ENCODE results near the gene OXCT2. TPM values are rescaled to one million over a fixed set of nuclear protein-coding genes. Genes with fewer than 3 reads are reported as not detected.

OXCT2 gene
- polyA plus RNA-seq, 1 donor (not counting 4 experiments of a cell fraction or from before 2014, with no cell fraction given), result not detected

DNA sequence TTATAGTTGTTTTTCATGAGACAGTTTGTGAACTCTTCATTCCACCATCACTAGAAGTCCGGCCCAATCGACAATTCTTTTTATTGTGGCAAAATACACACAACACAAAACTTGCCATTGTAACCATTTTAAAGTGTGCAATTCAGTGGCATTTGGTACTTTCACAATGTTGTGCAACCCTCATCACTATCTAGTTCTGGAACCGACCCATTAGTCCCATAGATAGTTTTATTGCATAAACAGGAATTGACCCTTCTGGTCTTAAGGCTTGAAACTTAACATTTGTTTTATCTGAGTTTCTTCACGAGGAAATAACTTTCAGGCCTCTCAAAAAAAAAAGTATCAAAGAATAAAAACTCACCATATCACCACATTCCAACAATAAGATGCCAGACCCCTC, 41.3 kb downstream of the OXCT2 start:
- H2AFZ ChIP-seq (ENCODE audit: control insufficient read depth, low read length), result no peak overlapping the region
- no peaks in the 10 kb centered on the region for H4K20me1 ChIP-seq (ENCODE audit: control insufficient read depth, extremely low read depth, insufficient read depth, low read length)
- H3K4me2 ChIP-seq (ENCODE audit: control insufficient read depth, extremely low read depth, insufficient read depth, low read depth, low read length), result no peak overlapping the region
- no peak overlapping the region for H3K9ac ChIP-seq (ENCODE audit: control insufficient read depth, extremely low read depth, insufficient read depth, low read length)
- no peaks in the 10 kb centered on the region for H3K9me3 ChIP-seq (ENCODE audit: control insufficient read depth, low read depth, low read length)
- no peaks in the 10 kb centered on the region for H3K9me1 ChIP-seq (ENCODE audit: control insufficient read depth, extremely low read depth, insufficient read depth, low read length)
- FAIRE-seq (no peak), DNase-seq (ENCODE audit: low read depth, low spot score) (no peak)
- H3K27ac ChIP-seq (ENCODE audit: control insufficient read depth, insufficient read depth, low read length), result no peak overlapping the region
- no peak for TF ChIP-seq EZH2 (IDR thresholded peaks at IDR 0.05; ENCODE audit: low read length)
- TF ChIP-seq, protein P1, sequence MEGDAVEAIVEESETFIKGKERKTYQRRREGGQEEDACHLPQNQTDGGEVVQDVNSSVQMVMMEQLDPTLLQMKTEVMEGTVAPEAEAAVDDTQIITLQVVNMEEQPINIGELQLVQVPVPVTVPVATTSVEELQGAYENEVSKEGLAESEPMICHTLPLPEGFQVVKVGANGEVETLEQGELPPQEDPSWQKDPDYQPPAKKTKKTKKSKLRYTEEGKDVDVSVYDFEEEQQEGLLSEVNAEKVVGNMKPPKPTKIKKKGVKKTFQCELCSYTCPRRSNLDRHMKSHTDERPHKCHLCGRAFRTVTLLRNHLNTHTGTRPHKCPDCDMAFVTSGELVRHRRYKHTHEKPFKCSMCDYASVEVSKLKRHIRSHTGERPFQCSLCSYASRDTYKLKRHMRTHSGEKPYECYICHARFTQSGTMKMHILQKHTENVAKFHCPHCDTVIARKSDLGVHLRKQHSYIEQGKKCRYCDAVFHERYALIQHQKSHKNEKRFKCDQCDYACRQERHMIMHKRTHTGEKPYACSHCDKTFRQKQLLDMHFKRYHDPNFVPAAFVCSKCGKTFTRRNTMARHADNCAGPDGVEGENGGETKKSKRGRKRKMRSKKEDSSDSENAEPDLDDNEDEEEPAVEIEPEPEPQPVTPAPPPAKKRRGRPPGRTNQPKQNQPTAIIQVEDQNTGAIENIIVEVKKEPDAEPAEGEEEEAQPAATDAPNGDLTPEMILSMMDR (optimal IDR thresholded peaks at IDR 0.05 in 1 of 3, IDR thresholded peaks at IDR 0.05 in 1 of 3, conservative IDR thresholded peaks at IDR 0.05 in 1 of 3; ENCODE audit: extremely low read depth in 1 of 3, insufficient read depth in 2 of 3, low read length in 3 of 3), result no peak
- H3K4me3 ChIP-seq (ENCODE audit: control insufficient read depth in 2 of 3, extremely low read depth in 1 of 3, insufficient read depth in 2 of 3, low read depth in 1 of 3, low read length in 3 of 3), result no peak overlapping the region
- peaks cover 25% of the 10 kb centered on the region for H3K27me3 ChIP-seq (ENCODE audit: control insufficient read depth, extremely low read depth, insufficient read depth, low read length)
- no peaks in the 10 kb centered on the region for H3K4me1 ChIP-seq (ENCODE audit: control insufficient read depth, extremely low read depth, insufficient read depth, low read length)
- H3K36me3 ChIP-seq (ENCODE audit: control insufficient read depth in 2 of 2, extremely low read depth in 1 of 2, insufficient read depth in 2 of 2, low read length in 2 of 2), result no peaks in the 10 kb centered on the region
- dilution Hi-C loops (cut with MboI; ENCODE audit: extremely low pct_ligation_motif_present, low sequenced_read_pairs), result no loop called here
- no peaks in the 10 kb centered on the region for H3K79me2 ChIP-seq (ENCODE audit: control insufficient read depth, insufficient read depth, low read length)

DNA sequence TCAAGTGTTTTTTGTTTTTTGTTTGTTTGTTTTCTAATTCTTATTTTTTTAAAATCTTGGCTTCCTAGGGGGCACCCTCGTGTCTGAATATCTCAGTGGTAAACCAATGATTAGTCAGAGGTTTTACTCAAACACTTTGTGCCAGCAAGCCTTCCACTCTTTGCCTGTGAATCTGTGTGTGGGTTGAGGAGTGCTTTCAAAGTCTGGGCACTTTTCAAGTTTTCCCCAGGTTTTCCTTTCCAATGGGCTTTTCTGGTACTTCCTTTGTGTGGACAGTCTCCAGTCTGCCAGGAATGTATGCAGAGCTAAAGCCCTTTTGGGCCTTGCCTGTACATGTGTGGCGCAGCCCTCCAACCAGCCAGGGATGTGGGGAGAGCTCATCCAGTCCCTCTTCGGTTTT, 42.1 kb downstream of the OXCT2 start:
- Histone ChIP-seq H3K9me3 (ENCODE audit: control insufficient read depth, low read depth, low read length) (no peaks in the 10 kb centered on the region), H3K36me3 (ENCODE audit: control insufficient read depth in 2 of 2, extremely low read depth in 1 of 2, insufficient read depth in 2 of 2, low read length in 2 of 2) (no peaks in the 10 kb centered on the region), H3K4me1 (ENCODE audit: control insufficient read depth, extremely low read depth, insufficient read depth, low read length) (no peaks in the 10 kb centered on the region), H3K27ac (ENCODE audit: control insufficient read depth, insufficient read depth, low read length) (no peak overlapping the region), H4K20me1 (ENCODE audit: control insufficient read depth, extremely low read depth, insufficient read depth, low read length) (no peaks in the 10 kb centered on the region), H3K4me2 (ENCODE audit: control insufficient read depth, extremely low read depth, insufficient read depth, low read depth, low read length) (no peak overlapping the region), H3K9me1 (ENCODE audit: control insufficient read depth, extremely low read depth, insufficient read depth, low read length) (no peaks in the 10 kb centered on the region), H3K27me3 (ENCODE audit: control insufficient read depth, extremely low read depth, insufficient read depth, low read length) (peaks cover 25% of the 10 kb centered on the region), H2AFZ (ENCODE audit: control insufficient read depth, low read length) (no peak overlapping the region), H3K4me3 (ENCODE audit: control insufficient read depth in 2 of 3, extremely low read depth in 1 of 3, insufficient read depth in 2 of 3, low read depth in 1 of 3, low read length in 3 of 3) (no peak overlapping the region), H3K9ac (ENCODE audit: control insufficient read depth, extremely low read depth, insufficient read depth, low read length) (no peak overlapping the region), H3K79me2 (ENCODE audit: control insufficient read depth, insufficient read depth, low read length) (no peaks in the 10 kb centered on the region)
- dilution Hi-C loops (cut with MboI; ENCODE audit: extremely low pct_ligation_motif_present, low sequenced_read_pairs), result no loop called here
- TF ChIP-seq EZH2 (IDR thresholded peaks at IDR 0.05; ENCODE audit: low read length), result no peak
- TF ChIP-seq, protein P1 (optimal IDR thresholded peaks at IDR 0.05 in 1 of 3, IDR thresholded peaks at IDR 0.05 in 1 of 3, conservative IDR thresholded peaks at IDR 0.05 in 1 of 3; ENCODE audit: extremely low read depth in 1 of 3, insufficient read depth in 2 of 3, low read length in 3 of 3), result no peak
- no peak for FAIRE-seq
- no peak for DNase-seq (ENCODE audit: low read depth, low spot score)

Data from keratinocyte (primary cell).